ENCODE results near the gene ALKBH5.

Gene ALKBH5

GRCh38 chr17:18159551-18160120 lies 24.0 kb upstream of the ALKBH5 start:
- no peak for DNase-seq

GRCh38 chr17:18160128-18160856 lies 23.3 kb upstream of the ALKBH5 start:
- DNase-seq = no peak

- no peak for DNase-seq
Measured at GRCh38 chr17:18161207-18162145, 22.2 kb upstream of the ALKBH5 start.

GRCh38 chr17:18163547-18163946 lies 20.1 kb upstream of the ALKBH5 start:
- no peak for DNase-seq

DNA sequence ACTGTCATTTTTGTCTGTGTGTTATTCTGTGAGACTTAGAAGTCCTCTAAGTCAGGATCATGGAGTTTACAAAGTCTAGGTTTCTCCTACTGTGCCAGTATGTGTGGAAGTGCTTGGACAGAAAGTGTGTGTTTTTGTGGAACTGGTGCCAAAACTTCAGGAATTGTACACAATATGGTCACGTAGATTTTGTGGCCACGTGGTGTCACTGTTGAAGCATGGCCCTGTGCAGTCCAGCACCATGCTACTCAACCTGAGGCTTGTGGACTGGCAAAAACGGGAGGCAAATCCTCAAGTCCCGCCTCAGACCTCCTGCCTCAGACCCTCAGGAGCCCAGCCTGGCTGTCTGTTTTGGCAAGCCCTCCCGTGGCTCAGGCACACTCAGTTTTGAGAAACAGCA lies 16.7 kb upstream of the ALKBH5 start:
- no peak for DNase-seq

DNA sequence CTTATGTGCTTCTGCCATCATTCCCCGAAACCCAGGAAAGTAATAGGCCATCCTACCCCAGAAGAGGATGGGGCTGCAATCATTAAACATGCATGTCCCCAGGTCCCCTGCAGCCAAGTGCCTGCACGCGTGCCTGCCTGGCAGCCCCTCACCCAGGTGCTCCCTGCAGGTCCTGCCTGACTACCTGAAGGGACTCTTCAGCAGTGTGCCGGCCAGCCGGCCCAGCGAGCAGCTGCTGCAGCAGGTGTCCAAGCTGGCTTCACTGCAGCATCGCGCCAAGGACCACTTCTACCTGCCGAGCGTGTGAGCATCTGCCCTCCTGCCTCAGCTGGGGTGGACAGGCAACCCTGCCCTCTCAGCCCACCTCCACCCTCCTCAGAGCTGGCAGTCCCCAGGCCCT lies 16.2 kb upstream of the ALKBH5 start:
- DNase-seq = no peak

GRCh38 chr17:18172531-18173278 lies 10.9 kb upstream of the ALKBH5 start:
- no peak for DNase-seq

- DNase-seq = no peak
Measured at GRCh38 chr17:18173740-18174139, 9.9 kb upstream of the ALKBH5 start.

GRCh38 chr17:18176176-18176575 lies 7.5 kb upstream of the ALKBH5 start:
- no peak for DNase-seq

GRCh38 chr17:18177133-18177532 lies 6.5 kb upstream of the ALKBH5 start:
- no peak for DNase-seq

DNA sequence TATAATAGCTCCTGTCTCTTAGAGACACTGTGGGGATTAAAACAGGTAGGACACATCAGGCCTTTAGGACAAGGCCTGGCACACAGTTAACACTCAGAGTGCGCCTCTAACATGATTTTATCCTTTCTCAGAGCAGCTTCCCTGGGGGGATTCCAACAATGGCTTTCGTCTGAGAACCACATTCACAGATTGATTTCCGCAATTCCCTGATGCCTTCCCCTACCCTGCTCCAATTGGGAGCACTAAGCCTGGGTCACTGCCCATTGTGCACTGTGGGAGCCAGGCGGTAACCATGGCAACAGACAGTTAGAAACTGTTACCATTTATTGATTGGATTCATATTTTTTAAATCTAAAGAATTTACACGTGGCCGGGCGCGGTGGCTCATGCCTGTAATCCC lies 5.9 kb upstream of the ALKBH5 start:
- no peak for DNase-seq

DNA sequence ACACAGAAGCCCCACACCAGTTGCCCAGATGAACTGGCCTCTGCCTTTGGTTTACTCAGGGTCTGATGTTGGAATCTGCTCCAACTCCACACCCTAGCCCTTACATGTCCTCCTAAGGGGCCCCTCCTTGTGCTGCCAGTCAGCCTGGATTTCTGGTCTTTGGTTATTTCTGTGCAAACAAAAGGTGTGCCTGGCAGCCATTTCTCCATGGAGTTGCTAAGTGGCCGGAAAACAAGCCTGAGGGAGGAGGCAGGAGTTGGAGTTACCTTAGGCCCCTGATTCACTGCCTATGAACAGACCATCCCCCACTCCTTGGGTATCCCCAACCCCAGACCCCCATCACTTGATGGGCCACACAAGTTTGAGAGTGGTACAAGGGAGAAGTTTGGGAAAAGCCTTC lies 4.4 kb upstream of the ALKBH5 start:
- DNase-seq = no peak

DNA sequence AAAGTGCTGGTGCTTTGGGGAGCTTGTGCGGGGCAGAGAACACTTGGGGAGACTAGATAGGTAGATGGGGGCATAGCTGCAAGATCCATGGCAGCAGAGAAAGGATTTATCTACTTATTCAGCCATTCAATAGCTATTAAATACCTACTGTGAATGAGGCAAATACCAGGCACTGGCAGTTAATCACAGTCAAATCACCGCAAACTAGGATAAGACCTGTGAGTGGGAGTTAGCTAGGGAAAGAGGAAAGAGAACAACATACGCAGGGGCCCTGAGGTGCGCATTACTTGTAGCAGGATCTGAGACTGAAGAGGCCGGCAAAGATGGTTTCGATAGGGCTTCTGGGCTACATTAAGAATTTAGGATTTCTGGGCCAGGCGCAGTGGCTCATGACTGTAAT lies 3.8 kb upstream of the ALKBH5 start:
- DNase-seq = no peak

- DNase-seq = no peak
Measured at GRCh38 chr17:18181358-18181757, 2.3 kb upstream of the ALKBH5 start.

GRCh38 chr17:18182110-18182977 lies 1.3 kb upstream of the ALKBH5 start:
- no peak for DNase-seq

DNA sequence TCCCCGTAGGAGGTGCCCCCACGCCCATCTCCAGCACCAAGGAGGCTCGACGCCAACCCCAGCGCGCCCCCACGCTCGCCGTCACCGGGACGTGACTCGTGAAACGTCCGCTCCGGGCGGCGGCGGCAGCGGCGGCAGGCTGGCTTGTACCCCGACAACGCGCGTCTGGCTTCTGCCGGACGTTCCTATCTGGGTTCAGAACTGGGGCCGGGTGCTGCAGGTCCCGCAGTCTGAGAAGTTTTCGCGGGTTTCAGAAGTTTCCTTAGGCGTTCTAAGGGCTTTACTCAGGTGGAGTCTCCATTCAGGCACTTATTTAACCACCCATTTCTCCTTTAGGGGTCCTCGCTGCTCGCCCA lies 672 bp upstream of the ALKBH5 start:
- DNase-seq = peak; percentile 59

DNA sequence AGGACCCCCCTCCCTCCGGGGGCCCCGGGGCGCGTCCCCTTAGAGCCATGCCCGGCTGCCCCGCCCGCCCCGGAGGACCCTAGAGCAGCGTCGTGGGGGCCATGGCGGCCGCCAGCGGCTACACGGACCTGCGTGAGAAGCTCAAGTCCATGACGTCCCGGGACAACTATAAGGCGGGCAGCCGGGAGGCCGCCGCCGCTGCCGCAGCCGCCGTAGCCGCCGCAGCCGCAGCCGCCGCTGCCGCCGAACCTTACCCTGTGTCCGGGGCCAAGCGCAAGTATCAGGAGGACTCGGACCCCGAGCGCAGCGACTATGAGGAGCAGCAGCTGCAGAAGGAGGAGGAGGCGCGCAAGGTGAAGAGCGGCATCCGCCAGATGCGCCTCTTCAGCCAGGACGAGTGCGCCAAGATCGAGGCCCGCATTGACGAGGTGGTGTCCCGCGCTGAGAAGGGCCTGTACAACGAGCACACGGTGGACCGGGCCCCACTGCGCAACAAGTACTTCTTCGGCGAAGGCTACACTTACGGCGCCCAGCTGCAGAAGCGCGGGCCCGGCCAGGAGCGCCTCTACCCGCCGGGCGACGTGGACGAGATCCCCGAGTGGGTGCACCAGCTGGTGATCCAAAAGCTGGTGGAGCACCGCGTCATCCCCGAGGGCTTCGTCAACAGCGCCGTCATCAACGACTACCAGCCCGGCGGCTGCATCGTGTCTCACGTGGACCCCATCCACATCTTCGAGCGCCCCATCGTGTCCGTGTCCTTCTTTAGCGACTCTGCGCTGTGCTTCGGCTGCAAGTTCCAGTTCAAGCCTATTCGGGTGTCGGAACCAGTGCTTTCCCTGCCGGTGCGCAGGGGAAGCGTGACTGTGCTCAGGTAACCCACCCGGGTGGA lies 759 bp downstream of the ALKBH5 start:
- DNase-seq = no peak

- no peak for DNase-seq
Measured at GRCh38 chr17:18185391-18185790, 1.8 kb downstream of the ALKBH5 start.

- no peak for DNase-seq
Measured at GRCh38 chr17:18185832-18186626, 2.4 kb downstream of the ALKBH5 start.

GRCh38 chr17:18186627-18186982 lies 3.0 kb downstream of the ALKBH5 start:
- DNase-seq = no peak
